GM23338 (cell line): ENCODE measurements around the gene IMPA2. TPM values are rescaled to one million over a fixed set of nuclear protein-coding genes. Genes with fewer than 3 reads are reported as not detected.

Experiments
- ATAC-seq: fragments of 200-7000 bp; cut with Tn5 transposase; 3 replicates; pipeline ENCODE4 v1.9.1; 2020
- DNase-seq: peaks from one replicate; pipeline ENCODE4 v3.0.0-alpha.2; 2015; ENCODE audit warnings: low spot score
- H2AFZ ChIP-seq: fragments of 200-600 bp; sonication (generic); 2 replicates; pipeline ENCODE4 v1.8.0; 2016; ENCODE audit warnings: antibody characterized with exemption, mild to moderate bottlenecking, moderate library complexity
- H3F3A ChIP-seq: fragments of 200-600 bp; sonication (generic); replicated peaks from 2 replicates; pipeline ENCODE4 v1.8.0; 2017; ENCODE audit warnings: antibody characterized with exemption, mixed run types, low read depth
- H3K27ac ChIP-seq: fragments of 200-600 bp; sonication (generic); 2 replicates; pipeline ENCODE4 v1.6.1; 2016; ENCODE audit warnings: low read depth
- H3K27me3 ChIP-seq: fragments of 200-600 bp; sonication (generic); 2 replicates; pipeline ENCODE4 v1.8.0; 2016; ENCODE audit warnings: mild to moderate bottlenecking, mixed run types, moderate library complexity; ENCODE audit not compliant: insufficient read depth
- H3K36me3 ChIP-seq: fragments of 200-600 bp; sonication (generic); 2 replicates; pipeline ENCODE4 v1.8.0; 2016; ENCODE audit warnings: mild to moderate bottlenecking; ENCODE audit not compliant: insufficient read depth
- H3K4me1 ChIP-seq: fragments of 200-600 bp; sonication (generic); 2 replicates; pipeline ENCODE4 v1.8.0; 2016; ENCODE audit warnings: mild to moderate bottlenecking, moderate library complexity; ENCODE audit not compliant: insufficient read depth
- H3K4me2 ChIP-seq: fragments of 200-600 bp; sonication (generic); 2 replicates; pipeline ENCODE4 v1.7.1; 2017; ENCODE audit warnings: mixed run types
- H3K4me3 ChIP-seq: fragments of 200-600 bp; sonication (generic); 2 replicates; pipeline ENCODE4 v1.6.1; 2016; ENCODE audit warnings: mixed run types
- H3K79me2 ChIP-seq: fragments of 200-600 bp; sonication (generic); replicated peaks from 2 replicates; pipeline ENCODE4 v1.8.0; 2017; ENCODE audit warnings: mild to moderate bottlenecking; ENCODE audit not compliant: insufficient read depth
- H3K9me2 ChIP-seq: fragments of 200-600 bp; sonication (generic); 2 replicates; pipeline ENCODE4 v1.8.0; 2017; ENCODE audit not compliant: insufficient read depth
- H4K20me1 ChIP-seq: fragments of 200-600 bp; sonication (generic); replicated peaks from 2 replicates; pipeline ENCODE4 v1.8.0; 2017; ENCODE audit warnings: mild to moderate bottlenecking; ENCODE audit not compliant: insufficient read depth
- H3K27ac Mint-ChIP-seq: 2 replicates; pipeline ENCODE4 v1.8.0; 2020; ENCODE audit warnings: inconsistent platforms, mild to moderate bottlenecking, moderate library complexity, mixed read lengths
- H3K27me3 Mint-ChIP-seq: 3 replicates; pipeline ENCODE4 v1.8.0; 2022; ENCODE audit warnings: low read depth, mild to moderate bottlenecking, moderate library complexity, mixed read lengths, inconsistent platforms; ENCODE audit not compliant: insufficient read depth, poor library complexity
- H3K36me3 Mint-ChIP-seq: 3 replicates; pipeline ENCODE4 v1.8.0; 2021; ENCODE audit warnings: low read depth, mild to moderate bottlenecking, inconsistent platforms, moderate library complexity, mixed read lengths
- H3K4me1 Mint-ChIP-seq: 3 replicates; pipeline ENCODE4 v1.8.0; 2020; ENCODE audit warnings: mild to moderate bottlenecking, inconsistent platforms, mixed read lengths
- H3K4me3 Mint-ChIP-seq: 3 replicates; pipeline ENCODE4 v1.8.0; 2021; ENCODE audit warnings: moderate library complexity, mild to moderate bottlenecking, inconsistent platforms, mixed read lengths
- H3K9me3 Mint-ChIP-seq: 3 replicates; pipeline ENCODE4 v1.8.0; 2020; ENCODE audit warnings: moderate library complexity, mild to moderate bottlenecking, inconsistent platforms, mixed read lengths
- EZH2 ChIP-seq: fragments of 200-600 bp; sonication (generic); IDR thresholded peaks from one replicate; pipeline ENCODE4 v1.8.0; 2017; ENCODE audit warnings: antibody characterized with exemption, mild to moderate bottlenecking, low read depth; ENCODE audit not compliant: unreplicated experiment
- JUNB ChIP-seq: IDR thresholded peaks from one replicate; pipeline ENCODE4 v1.6.1; 2016; ENCODE audit warnings: antibody characterized with exemption; ENCODE audit not compliant: unreplicated experiment
- NANOG ChIP-seq: IDR thresholded peaks from 2 replicates; pipeline ENCODE4 v1.6.1; 2016; ENCODE audit warnings: antibody characterized with exemption, borderline replicate concordance
- ZNF114 ChIP-seq: fragments of 250-450 bp; sonication (Bioruptor Pico); IDR thresholded peaks from 2 replicates; pipeline ENCODE4 v1.5.0; 2020; ENCODE audit warnings: mild to moderate bottlenecking, moderate library complexity
- ZNF331 ChIP-seq: fragments of 250-450 bp; sonication (Bioruptor Pico); IDR thresholded peaks from 2 replicates; pipeline ENCODE4 v1.5.0; 2020; ENCODE audit warnings: low read depth, mild to moderate bottlenecking, moderate library complexity
- polyA plus RNA-seq: library from polyadenylated mRNA; unstranded; fragments of >200 nt; fragmentation: Nextera tagmentation; extraction: Ambion mirVana; gene quantifications from 2 replicates; pipeline ENCODE4 v1.2.1, GENCODE V29; 2016
- total RNA-seq: library from RNA; depleted of rRNA; stranded (reverse); fragments of >200 nt; shearing (Covaris generic); gene quantifications from 2 replicates; pipeline ENCODE4 v1.2.3, GENCODE V29; 2014
- TF ChIP-seq, protein P1 (sequence below), 2 experiments: fragments of 200-600 bp in 1 of 2; sonication (generic) in 1 of 2; conservative IDR thresholded peaks; 2 replicates each; pipeline versions ENCODE4 v1.5.1 to v1.6.1; 2016 to 2017; ENCODE audit warnings: antibody characterized with exemption in 2 of 2, low read depth in 2 of 2, mild to moderate bottlenecking in 2 of 2, moderate library complexity in 1 of 2
- TF ChIP-seq, protein P2 (sequence below): fragments of 250-450 bp; sonication (Bioruptor Pico); IDR thresholded peaks from 2 replicates; pipeline ENCODE4 v1.5.0; 2020; ENCODE audit warnings: mild to moderate bottlenecking, moderate library complexity
- TF ChIP-seq, protein P3 (sequence below): IDR thresholded peaks from one replicate; pipeline ENCODE4 v1.6.1; 2018; ENCODE audit warnings: antibody characterized with exemption; ENCODE audit not compliant: unreplicated experiment
- TF ChIP-seq, protein P4 (sequence below): IDR thresholded peaks from 2 replicates; pipeline ENCODE4 v1.6.1; 2016; ENCODE audit warnings: antibody characterized with exemption

The IMPA2 gene
- total and polyA plus RNA-seq, 2 experiments from 2014 or later, result 50.4 to 122 TPM

DNA sequence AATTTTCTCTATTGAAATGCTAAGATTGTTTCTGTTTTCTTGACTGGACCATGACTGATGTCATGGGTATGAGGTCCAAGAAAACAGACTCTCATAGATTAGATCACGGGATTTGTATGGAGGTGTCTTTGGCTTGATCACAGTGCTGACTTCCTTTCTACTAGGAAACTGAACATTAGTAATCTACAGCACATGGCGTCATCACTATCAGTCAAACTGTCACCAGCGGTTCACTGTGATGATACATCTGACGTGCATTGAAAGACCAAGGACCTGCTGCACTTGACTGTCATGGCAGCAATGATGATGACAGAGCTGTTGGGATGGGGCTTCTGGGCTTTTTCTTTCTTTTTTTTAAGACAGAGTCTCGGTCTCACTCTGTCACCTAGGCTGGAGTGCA, 28.2 kb upstream of the IMPA2 start (continued):
- TF ChIP-seq, protein P1, sequence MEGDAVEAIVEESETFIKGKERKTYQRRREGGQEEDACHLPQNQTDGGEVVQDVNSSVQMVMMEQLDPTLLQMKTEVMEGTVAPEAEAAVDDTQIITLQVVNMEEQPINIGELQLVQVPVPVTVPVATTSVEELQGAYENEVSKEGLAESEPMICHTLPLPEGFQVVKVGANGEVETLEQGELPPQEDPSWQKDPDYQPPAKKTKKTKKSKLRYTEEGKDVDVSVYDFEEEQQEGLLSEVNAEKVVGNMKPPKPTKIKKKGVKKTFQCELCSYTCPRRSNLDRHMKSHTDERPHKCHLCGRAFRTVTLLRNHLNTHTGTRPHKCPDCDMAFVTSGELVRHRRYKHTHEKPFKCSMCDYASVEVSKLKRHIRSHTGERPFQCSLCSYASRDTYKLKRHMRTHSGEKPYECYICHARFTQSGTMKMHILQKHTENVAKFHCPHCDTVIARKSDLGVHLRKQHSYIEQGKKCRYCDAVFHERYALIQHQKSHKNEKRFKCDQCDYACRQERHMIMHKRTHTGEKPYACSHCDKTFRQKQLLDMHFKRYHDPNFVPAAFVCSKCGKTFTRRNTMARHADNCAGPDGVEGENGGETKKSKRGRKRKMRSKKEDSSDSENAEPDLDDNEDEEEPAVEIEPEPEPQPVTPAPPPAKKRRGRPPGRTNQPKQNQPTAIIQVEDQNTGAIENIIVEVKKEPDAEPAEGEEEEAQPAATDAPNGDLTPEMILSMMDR (conservative IDR thresholded peaks at IDR 0.05; ENCODE audit: low read depth in 2 of 2), result no peak

DNA sequence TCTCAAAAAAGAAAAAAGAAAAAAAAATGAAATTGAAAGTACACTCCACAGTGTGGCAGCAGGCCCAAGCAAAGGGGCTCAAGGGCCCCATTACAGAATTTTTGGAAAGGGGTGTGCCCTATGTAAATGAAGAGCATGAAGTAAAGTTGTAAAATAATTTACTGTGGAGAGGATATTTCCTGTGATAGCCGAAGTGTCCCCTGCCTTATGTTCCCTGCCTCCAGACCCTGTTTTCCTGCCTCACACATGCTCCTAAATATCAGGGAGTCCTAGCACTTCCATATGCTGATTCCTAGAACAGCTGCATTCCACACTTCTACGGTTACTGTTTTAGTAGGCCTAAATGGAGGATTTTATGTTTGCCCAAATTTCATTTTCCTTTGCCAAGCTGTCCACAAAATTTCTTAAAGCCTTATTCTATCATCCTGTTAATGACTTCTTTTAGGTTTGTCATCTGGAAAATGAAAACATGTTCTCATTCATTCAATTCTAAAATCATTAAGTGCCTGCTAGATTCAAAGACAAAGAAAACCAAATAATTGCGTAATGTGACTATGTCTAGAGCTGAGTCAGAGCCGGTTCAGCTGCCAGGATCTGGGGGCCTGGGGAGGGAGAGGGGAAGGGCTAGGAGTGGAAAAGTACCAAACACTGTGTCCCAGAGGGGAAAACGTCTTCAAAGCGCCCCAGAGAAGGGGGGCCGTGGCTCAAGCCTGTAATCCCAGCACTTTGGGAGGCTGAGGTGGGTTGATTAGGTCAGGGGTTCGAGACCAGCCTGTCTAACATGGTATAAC, 25.9 kb upstream of the IMPA2 start:
- H3K4me2 ChIP-seq, result no peak overlapping the region
- H3F3A ChIP-seq, result no peaks in the 10 kb centered on the region
- Mint-ChIP-seq H3K9me3 (peaks cover 36% of the 10 kb centered on the region), H3K36me3 (peaks cover 24% of the 10 kb centered on the region), H3K27ac (peak overlapping the region; percentile 89), H3K27me3 (peaks cover 2% of the 10 kb centered on the region), H3K4me3 (no peak overlapping the region), H3K4me1 (peaks cover 21% of the 10 kb centered on the region)
- H4K20me1 ChIP-seq, result no peaks in the 10 kb centered on the region
- H2AFZ ChIP-seq, result peak overlapping the region; percentile 52; the same call in 1 of the 2 replicates
- no peaks in the 10 kb centered on the region; the same call in 1 of the 2 replicates for H3K36me3 ChIP-seq
- ATAC-seq (peak; percentile 36), DNase-seq (peak; percentile 51)
- H3K27ac ChIP-seq, result peak overlapping the region; percentile 3; the same call in 1 of the 2 replicates
- no peaks in the 10 kb centered on the region for H3K9me2 ChIP-seq
- peaks cover 16% of the 10 kb centered on the region for H3K4me1 ChIP-seq
- no peak overlapping the region for H3K4me3 ChIP-seq
- H3K79me2 ChIP-seq, result no peaks in the 10 kb centered on the region
- no peaks in the 10 kb centered on the region for H3K27me3 ChIP-seq
- TF ChIP-seq ZNF331, result no peak
- TF ChIP-seq, protein P2, sequence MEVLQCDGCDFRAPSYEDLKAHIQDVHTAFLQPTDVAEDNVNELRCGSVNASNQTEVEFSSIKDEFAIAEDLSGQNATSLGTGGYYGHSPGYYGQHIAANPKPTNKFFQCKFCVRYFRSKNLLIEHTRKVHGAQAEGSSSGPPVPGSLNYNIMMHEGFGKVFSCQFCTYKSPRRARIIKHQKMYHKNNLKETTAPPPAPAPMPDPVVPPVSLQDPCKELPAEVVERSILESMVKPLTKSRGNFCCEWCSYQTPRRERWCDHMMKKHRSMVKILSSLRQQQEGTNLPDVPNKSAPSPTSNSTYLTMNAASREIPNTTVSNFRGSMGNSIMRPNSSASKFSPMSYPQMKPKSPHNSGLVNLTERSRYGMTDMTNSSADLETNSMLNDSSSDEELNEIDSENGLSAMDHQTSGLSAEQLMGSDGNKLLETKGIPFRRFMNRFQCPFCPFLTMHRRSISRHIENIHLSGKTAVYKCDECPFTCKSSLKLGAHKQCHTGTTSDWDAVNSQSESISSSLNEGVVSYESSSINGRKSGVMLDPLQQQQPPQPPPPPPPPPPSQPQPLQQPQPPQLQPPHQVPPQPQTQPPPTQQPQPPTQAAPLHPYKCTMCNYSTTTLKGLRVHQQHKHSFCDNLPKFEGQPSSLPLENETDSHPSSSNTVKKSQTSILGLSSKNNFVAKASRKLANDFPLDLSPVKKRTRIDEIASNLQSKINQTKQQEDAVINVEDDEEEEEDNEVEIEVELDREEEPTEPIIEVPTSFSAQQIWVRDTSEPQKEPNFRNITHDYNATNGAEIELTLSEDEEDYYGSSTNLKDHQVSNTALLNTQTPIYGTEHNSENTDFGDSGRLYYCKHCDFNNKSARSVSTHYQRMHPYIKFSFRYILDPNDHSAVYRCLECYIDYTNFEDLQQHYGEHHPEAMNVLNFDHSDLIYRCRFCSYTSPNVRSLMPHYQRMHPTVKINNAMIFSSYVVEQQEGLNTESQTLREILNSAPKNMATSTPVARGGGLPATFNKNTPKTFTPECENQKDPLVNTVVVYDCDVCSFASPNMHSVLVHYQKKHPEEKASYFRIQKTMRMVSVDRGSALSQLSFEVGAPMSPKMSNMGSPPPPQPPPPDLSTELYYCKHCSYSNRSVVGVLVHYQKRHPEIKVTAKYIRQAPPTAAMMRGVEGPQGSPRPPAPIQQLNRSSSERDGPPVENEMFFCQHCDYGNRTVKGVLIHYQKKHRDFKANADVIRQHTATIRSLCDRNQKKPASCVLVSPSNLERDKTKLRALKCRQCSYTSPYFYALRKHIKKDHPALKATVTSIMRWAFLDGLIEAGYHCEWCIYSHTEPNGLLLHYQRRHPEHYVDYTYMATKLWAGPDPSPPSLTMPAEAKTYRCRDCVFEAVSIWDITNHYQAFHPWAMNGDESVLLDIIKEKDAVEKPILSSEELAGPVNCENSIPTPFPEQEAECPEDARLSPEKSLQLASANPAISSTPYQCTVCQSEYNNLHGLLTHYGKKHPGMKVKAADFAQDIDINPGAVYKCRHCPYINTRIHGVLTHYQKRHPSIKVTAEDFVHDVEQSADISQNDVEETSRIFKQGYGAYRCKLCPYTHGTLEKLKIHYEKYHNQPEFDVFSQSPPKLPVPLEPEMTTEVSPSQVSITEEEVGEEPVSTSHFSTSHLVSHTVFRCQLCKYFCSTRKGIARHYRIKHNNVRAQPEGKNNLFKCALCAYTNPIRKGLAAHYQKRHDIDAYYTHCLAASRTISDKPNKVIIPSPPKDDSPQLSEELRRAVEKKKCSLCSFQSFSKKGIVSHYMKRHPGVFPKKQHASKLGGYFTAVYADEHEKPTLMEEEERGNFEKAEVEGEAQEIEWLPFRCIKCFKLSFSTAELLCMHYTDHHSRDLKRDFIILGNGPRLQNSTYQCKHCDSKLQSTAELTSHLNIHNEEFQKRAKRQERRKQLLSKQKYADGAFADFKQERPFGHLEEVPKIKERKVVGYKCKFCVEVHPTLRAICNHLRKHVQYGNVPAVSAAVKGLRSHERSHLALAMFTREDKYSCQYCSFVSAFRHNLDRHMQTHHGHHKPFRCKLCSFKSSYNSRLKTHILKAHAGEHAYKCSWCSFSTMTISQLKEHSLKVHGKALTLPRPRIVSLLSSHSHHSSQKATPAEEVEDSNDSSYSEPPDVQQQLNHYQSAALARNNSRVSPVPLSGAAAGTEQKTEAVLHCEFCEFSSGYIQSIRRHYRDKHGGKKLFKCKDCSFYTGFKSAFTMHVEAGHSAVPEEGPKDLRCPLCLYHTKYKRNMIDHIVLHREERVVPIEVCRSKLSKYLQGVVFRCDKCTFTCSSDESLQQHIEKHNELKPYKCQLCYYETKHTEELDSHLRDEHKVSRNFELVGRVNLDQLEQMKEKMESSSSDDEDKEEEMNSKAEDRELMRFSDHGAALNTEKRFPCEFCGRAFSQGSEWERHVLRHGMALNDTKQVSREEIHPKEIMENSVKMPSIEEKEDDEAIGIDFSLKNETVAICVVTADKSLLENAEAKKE, result no peak
- TF ChIP-seq NANOG, result no peak
- TF ChIP-seq, protein P3, sequence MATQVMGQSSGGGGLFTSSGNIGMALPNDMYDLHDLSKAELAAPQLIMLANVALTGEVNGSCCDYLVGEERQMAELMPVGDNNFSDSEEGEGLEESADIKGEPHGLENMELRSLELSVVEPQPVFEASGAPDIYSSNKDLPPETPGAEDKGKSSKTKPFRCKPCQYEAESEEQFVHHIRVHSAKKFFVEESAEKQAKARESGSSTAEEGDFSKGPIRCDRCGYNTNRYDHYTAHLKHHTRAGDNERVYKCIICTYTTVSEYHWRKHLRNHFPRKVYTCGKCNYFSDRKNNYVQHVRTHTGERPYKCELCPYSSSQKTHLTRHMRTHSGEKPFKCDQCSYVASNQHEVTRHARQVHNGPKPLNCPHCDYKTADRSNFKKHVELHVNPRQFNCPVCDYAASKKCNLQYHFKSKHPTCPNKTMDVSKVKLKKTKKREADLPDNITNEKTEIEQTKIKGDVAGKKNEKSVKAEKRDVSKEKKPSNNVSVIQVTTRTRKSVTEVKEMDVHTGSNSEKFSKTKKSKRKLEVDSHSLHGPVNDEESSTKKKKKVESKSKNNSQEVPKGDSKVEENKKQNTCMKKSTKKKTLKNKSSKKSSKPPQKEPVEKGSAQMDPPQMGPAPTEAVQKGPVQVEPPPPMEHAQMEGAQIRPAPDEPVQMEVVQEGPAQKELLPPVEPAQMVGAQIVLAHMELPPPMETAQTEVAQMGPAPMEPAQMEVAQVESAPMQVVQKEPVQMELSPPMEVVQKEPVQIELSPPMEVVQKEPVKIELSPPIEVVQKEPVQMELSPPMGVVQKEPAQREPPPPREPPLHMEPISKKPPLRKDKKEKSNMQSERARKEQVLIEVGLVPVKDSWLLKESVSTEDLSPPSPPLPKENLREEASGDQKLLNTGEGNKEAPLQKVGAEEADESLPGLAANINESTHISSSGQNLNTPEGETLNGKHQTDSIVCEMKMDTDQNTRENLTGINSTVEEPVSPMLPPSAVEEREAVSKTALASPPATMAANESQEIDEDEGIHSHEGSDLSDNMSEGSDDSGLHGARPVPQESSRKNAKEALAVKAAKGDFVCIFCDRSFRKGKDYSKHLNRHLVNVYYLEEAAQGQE, result no peak
- TF ChIP-seq, protein P4, sequence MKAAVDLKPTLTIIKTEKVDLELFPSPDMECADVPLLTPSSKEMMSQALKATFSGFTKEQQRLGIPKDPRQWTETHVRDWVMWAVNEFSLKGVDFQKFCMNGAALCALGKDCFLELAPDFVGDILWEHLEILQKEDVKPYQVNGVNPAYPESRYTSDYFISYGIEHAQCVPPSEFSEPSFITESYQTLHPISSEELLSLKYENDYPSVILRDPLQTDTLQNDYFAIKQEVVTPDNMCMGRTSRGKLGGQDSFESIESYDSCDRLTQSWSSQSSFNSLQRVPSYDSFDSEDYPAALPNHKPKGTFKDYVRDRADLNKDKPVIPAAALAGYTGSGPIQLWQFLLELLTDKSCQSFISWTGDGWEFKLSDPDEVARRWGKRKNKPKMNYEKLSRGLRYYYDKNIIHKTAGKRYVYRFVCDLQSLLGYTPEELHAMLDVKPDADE, result no peak
- no peak for TF ChIP-seq ZNF114
- TF ChIP-seq JUNB, result no peak
- TF ChIP-seq EZH2, result no peak
